ENCODE results near the gene TAF1L.

The TAF1L gene

GRCh38 chr9:32590898-32591297 is 44.6 kb downstream of the TAF1L start:
- no peak for DNase-seq (ENCODE audit: low spot score)

- no peak for DNase-seq (ENCODE audit: low spot score)
Observed at GRCh38 chr9:32590476-32590875, 45.0 kb downstream of the TAF1L start.

DNA sequence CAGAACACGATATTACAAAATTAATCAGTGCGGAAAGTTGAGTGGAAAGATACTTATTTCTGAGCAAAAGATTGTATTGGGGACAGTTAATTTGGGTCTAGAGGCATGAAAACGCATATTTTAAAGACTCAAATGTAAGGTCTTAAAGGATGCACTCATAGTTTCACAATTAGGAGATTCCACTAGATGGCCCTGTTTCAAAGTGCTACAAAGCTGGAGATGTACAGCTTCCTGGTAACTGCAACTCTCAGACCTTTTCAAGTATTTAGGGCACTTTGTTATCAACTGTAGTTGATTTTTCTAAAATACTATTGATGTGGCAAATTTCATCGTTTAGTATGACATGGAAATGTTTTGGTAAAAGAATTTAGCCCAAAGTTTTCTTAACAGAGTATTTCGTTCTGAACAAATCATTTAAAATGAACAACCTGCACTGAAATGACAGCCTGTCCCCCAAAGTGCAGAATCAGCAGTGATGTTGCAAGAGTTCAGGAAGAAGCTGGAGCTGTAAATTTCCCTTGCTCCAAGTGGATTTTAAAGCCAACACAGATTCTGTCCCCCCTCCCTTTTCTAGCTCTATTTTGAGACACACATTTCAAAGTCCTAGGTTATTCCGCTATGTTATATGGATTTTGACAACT is 46.3 kb downstream of the TAF1L start:
- DNase-seq (ENCODE audit: low spot score) = peak; percentile 67

DNA sequence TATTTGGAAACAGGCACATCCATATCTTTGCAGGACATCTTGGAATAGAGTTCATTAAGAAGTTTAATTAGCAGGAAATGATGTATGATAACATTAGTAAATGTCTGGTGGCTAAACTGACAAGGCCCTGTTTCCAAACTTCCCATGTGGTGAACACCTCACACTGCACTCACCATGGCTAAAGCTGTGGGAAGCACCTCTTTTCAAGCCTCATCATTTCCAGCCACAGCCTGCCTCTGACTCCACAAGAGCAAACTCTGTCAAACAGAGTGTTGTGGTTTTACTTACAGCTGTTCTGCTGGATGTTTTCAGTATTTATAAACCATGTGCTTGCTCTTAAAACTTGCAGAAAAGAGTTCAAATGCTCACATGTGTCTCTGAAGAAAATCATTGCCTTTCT is 47.6 kb downstream of the TAF1L start:
- DNase-seq (ENCODE audit: low spot score) = no peak

DNA sequence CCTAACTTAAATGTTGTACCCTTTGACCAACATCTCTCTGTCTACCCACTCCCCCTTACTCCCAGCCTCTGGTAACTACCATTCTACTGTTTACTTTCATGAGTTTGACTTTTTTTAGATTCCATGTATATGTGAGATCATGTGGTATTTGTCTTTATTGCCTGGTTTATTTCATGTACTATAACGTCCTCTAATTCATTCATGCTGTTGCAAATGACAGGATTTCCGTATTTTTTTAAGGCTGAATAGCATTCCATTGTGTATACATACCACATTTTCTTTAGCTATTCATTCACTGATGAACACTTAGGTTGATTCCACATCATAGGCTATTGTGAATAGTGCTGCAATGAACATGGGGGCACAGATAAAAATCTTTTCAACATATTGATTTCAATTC is 50.7 kb downstream of the TAF1L start:
- no peak for DNase-seq (ENCODE audit: low spot score)

GRCh38 chr9:32581512-32582143 is 53.8 kb downstream of the TAF1L start:
- DNase-seq (ENCODE audit: low spot score) = peak; percentile 69

DNA sequence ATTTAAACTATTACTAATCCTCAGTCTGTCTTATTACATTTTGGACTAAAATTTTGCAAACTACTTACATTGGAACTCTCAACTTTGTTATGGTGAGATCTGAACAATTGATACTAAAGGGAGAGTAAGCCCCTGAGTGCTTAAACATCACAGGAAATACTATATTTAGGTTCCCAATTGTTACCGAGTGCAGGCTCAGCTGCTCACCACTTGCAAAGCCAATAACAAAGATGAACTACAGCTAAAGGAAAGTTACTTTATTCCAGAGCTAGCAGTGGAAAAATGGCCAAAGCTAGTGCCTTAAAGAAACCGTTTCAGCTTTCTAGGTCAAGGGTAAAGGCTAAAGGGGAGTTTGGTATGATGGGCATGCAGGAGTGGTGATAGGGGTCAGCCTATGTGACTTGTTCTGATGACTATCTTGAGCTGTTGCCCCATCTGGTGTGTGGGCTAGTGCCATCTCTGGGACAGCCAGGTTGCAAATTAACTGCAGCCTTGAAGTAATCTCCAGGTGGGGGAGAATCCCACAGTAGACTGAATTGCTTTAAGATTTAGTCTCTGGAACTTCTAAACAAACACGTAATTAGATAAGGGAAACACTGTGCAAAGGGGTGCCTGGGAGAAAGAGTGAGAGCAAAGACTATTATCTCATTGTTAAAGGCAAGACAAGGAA is 54.7 kb downstream of the TAF1L start:
- no peak for DNase-seq (ENCODE audit: low spot score)

DNA sequence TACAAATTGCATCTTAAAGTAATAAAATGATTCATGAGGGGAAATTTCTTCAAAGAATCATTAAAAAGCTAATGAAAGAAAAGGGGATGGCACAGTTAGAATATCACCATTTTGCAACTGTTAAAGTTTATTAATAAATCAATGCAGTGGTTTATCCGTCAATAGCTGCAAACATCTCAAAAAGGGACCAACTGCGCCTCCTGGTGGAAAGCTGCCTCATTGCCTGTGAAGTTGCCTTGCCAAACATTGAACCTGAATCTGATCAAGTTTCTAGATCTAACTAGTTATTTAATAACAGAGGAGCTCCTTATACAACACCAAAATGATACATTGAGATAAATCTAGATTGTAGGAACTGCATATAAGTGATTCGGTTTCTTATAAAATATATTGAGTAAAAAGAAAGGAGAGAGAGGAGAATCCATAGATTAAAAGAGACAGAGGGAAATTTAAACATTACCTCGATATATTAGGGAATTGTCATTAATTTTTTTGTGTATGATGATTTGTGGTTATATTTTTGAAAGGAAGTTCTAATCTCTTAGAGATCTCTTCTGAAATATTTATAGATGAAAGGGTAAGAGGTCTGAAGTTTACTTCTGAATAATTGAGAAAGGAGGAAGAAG is 55.6 kb downstream of the TAF1L start:
- DNase-seq (ENCODE audit: low spot score) = peak; percentile 79
